ENCODE results near the gene TRIOBP. TPM values are rescaled to one million over a fixed set of nuclear protein-coding genes. Genes with fewer than 3 reads are reported as not detected.

The TRIOBP gene
- total and polyA plus RNA-seq, 12 donors = 34.7 to 115 (median 82.4) TPM

GRCh38 chr22:37657590-37658132, 39.2 kb upstream of the TRIOBP start:
- ATAC-seq (no peak), DNase-seq (no peak)
- Histone ChIP-seq H3K9me3 (no peaks in the 10 kb centered on the region), H3K4me3 (peak overlapping the region; percentile 19 to 71 (median 54)), H3K4me1 (peaks cover 8 to 57% (median 44%) of the 10 kb centered on the region in 9 donors), H3K27me3 (no peaks in the 10 kb centered on the region), H3K27ac (peak overlapping the region; percentile 15 to 91 (median 78)), H3K36me3 (peaks cover 0 to 24% (median 0%) of the 10 kb centered on the region in 9 donors)
- TF ChIP-seq, protein P1, sequence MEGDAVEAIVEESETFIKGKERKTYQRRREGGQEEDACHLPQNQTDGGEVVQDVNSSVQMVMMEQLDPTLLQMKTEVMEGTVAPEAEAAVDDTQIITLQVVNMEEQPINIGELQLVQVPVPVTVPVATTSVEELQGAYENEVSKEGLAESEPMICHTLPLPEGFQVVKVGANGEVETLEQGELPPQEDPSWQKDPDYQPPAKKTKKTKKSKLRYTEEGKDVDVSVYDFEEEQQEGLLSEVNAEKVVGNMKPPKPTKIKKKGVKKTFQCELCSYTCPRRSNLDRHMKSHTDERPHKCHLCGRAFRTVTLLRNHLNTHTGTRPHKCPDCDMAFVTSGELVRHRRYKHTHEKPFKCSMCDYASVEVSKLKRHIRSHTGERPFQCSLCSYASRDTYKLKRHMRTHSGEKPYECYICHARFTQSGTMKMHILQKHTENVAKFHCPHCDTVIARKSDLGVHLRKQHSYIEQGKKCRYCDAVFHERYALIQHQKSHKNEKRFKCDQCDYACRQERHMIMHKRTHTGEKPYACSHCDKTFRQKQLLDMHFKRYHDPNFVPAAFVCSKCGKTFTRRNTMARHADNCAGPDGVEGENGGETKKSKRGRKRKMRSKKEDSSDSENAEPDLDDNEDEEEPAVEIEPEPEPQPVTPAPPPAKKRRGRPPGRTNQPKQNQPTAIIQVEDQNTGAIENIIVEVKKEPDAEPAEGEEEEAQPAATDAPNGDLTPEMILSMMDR (IDR thresholded peaks at IDR 0.05) = no peak
- WGBS, 2 donors = 7 to 8% methylated on average over 6 of the region's 6 CpGs
- intact Hi-C loops (cut with DNase I) = loop anchor here in 4 of 10 donors (1.0 to 2.0 kb wide), 3 partner anchors 17 to 19 kb away; partner anchors contain the start of gene LGALS1 (in 3 of the 4)

DNA sequence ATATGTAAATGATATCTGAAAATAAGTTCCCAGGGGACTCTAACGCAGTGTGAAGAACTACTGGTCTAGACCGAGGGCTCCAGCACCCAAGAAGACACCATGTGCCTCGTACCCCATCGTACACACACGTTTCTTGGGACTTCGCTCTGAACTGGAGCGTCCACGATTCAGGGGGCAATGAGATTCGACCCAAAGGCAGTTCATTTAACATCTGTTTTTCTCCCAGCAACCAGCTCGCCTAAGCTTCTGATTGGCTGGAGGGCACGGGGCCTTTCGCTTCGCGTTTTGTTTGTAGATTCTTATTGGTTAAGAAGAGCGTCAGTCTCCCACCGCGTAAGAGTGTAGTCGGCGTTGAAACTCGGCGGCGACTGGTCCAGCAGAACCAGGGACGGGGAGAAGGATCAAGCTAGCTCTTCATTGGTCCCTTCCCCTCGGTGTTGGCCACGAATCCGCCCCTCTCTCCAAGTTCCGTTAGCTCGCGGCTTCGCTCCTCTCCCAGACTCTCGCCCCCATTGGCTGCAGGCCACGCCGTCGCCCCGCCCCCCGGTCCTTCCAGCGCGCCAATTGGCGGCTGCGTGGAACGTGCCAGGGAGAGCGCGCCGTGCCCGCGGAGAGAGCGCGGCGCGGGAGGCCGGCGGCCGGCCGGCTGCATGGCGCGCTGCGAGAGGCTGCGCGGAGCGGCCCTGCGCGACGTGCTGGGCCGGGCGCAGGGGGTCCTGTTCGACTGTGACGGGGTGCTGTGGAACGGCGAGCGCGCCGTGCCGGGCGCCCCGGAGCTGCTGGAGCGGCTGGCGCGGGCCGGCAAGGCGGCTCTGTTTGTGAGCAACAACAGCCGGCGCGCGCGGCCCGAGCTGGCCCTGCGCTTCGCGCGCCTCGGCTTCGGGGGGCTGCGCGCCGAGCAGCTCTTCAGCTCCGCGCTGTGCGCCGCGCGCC, 38.4 kb upstream of the TRIOBP start, which contains the start of gene PDXP:
PDXP (plus strand) TSS at position 591 of the 933 bp plus-strand sequence; CDS start at position 651, 60 bp downstream.
- Histone ChIP-seq H3K4me3 (peak within 1 kb of the TSS; percentile 53 to 71 (median 60)), H3K27me3 (no peaks in the 10 kb centered on the region), H3K36me3 (peaks cover 0 to 16% (median 0%) of the 10 kb centered on the region in 9 donors), H3K4me1 (peaks cover 8 to 57% (median 44%) of the 10 kb centered on the region in 9 donors), H3K9me3 (no peaks in the 10 kb centered on the region), H3K27ac (peak within 1 kb of the TSS; percentile 15 to 91 (median 80))
- peak; percentile 100 for DNase-seq
- WGBS, 2 donors = 0% methylated on average over 85 to 101 of the region's 101 CpGs
- intact Hi-C loops (cut with DNase I) = loop anchor here in 4 of 10 donors (1.0 to 2.0 kb wide), 3 partner anchors 16 to 18 kb away; partner anchors contain the start of gene LGALS1 (in 3 of the 4)
- ATAC-seq = peak; percentile 95 to 99 (median 97)
- TF ChIP-seq, protein P1 (IDR thresholded peaks at IDR 0.05) = no peak

- WGBS, 2 donors = 4% methylated on average over 59 to 68 of the region's 68 CpGs
- no peak for DNase-seq
- H3K4me3 ChIP-seq = peak overlapping the region; percentile 53 to 71 (median 60)
- H3K36me3 ChIP-seq = peaks cover 0 to 7% (median 0%) of the 10 kb centered on the region in 9 donors
- peak overlapping the region in 8 of 10 donors; percentile 56 to 88 (median 69) for H3K27ac ChIP-seq
- H3K27me3 ChIP-seq = no peaks in the 10 kb centered on the region
- no peaks in the 10 kb centered on the region for H3K9me3 ChIP-seq
- TF ChIP-seq, protein P1 (IDR thresholded peaks at IDR 0.05) = no peak
- peaks cover 8 to 60% (median 44%) of the 10 kb centered on the region in 9 donors for H3K4me1 ChIP-seq
- no peak for ATAC-seq
- intact Hi-C loops (cut with DNase I) = loop anchor here in 3 of 10 donors (2.0 kb wide), 2 partner anchors 16 to 18 kb away; partner anchors contain the start of gene LGALS1 (in 2 of the 3)
Measured at GRCh38 chr22:37659066-37659896, 37.6 kb upstream of the TRIOBP start.
